Measurements from ENCODE around the gene C12orf56.
"Not testable (repeated sequence)": the region's sequence is repeated elsewhere in the genome, so short reads cannot be mapped to it uniquely, and the experiment has no call there.

The C12orf56 gene

DNA sequence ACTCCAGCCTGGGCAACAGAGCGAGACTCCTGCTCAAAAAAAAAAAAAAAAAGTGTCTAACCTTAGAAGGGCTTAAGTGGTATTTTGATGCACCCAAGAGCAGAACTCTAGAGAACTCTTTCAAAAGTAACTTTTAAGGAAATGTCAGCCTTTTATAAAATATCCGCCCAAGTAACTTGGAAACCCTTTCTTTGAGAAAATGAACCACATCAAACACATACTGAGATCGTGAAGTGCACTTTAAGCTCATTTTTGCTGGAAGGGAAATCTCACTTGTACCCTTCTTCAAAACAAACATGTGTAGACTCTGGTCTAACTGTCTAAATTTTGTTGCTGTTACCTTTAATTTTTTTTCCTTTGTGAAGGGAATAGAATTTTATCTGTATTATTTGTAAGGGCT, 5.5 kb downstream of the C12orf56 start:
- no peak for DNase-seq

DNA sequence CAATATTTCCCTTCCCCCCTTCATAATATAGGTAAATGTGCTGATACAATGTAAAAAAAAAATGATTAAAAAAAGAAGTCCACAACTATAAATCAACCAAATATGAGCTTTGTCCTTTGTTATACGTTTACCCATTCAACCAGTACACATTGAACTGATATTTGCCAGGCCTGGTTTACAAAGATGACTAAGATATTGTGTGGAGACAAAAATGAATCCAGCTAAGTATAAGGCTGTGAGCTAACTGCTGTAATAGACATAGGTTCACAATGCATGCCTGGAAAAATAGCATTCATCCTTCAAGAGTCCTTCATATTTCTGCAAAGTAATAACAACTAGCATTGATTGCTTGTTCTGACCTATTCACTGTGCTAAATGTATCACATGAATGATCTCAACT, 6.9 kb downstream of the C12orf56 start:
- DNase-seq: no peak

- no peak for DNase-seq
Observed at GRCh38 chr12:64362721-64363305, 27.7 kb downstream of the C12orf56 start.

GRCh38 chr12:64361173-64361572, 29.4 kb downstream of the C12orf56 start:
- DNase-seq: not testable (repeated sequence)

GRCh38 chr12:64356209-64356608, 34.3 kb downstream of the C12orf56 start:
- not testable (repeated sequence) for DNase-seq

- DNase-seq: no peak
Observed at GRCh38 chr12:64352181-64352580, 38.4 kb downstream of the C12orf56 start.

DNA sequence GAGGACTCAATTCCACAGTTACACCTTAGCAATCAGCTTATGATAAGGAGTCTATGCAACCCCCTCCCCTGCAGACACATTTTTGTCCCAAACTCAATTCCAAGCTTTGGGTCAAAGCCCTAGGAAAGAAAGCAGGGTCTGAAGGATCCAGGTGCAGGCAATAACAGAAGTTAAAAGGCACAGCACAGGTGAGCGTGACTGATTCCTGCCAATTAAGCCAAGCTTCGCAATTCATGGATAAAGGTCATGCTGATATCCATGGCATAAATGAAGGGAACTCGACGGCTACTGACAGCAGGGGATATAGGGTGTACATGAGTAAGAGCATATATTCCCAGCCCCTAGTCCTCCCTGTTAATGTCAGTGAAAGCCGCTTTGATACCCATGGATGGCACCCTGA, 39.3 kb downstream of the C12orf56 start:
- DNase-seq: no peak

- no peak for DNase-seq
Observed at GRCh38 chr12:64347630-64348029, 42.9 kb downstream of the C12orf56 start.

GRCh38 chr12:64344631-64345030, 45.9 kb downstream of the C12orf56 start:
- not testable (repeated sequence) for DNase-seq

- DNase-seq: not testable (repeated sequence)
Observed at GRCh38 chr12:64340546-64340945, 50.0 kb downstream of the C12orf56 start.

- no peak for DNase-seq
Observed at GRCh38 chr12:64335886-64336466, 54.6 kb downstream of the C12orf56 start.

- DNase-seq: no peak
Observed at GRCh38 chr12:64332938-64333337, 57.6 kb downstream of the C12orf56 start.

DNA sequence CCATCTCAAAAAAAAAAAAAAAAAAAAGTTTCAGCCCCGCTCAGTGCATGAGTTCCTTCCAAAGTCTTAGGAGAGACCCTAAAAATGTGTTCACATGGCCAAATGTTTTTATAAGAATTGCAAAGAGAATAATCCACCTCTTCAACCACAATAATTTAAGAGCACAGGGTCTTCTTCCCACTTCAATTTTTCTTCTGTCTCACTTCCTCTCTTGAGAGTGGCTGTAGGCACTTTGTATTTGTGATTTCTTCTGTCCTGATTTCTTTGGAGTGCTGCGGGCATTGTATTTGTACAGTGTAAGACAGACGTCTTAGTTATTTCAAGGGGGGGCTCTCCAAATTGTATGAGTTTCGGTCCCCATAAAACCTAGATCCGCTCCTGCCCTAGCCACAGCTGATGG, 58.3 kb downstream of the C12orf56 start:
- no peak for DNase-seq

DNA sequence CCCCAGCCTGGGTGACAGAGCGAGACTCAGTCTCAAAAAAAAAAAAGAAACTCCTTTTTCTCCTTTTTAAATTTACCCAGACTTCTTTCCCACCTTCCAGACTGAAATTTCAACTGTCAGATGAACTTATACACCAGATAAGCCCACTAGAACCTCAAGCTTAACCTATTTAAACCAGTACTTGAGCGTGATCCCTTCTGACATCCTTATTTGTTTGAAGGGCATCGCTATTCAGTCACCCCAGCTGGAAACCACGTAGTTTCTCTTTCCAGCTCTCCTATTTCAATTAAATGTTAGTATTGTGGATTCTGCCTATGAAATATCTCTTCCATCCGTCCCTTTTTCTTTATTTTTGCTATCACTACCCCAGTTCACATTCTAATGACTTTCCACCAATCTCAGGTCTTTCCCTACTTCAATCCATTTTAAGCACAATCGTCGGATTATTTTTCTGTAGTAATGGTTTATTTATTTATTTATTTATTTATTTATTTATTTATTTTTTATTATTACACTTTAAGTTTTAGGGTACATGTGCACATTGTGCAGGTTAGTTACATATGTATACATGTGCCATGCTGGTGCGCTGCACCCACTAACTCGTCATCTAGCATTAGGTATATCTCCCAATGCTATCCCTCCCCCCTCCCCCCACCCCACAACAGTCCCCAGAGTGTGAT, 61.4 kb downstream of the C12orf56 start:
- DNase-seq: not testable (repeated sequence)

DNA sequence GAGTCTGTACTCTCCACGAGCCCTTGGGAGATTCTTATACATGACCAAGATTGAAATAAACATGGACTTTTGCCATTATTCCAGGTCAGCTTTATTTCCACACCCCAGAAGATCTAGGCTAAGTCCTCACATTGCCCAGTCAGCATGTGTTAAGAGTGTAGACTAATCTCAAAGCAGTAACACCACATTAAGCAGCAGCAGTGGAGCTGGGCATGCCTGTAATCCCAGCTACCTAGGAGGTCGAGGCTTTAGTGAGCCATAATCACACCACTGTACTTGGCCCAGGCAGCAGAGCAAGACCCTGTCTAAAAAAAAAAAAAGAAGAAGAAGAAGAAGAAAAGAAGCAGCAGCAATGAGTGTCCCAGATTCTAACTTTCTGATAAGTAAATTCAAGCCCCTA, 65.5 kb downstream of the C12orf56 start:
- DNase-seq: no peak

GRCh38 chr12:64323476-64324225, 66.9 kb downstream of the C12orf56 start:
- DNase-seq: no peak

DNA sequence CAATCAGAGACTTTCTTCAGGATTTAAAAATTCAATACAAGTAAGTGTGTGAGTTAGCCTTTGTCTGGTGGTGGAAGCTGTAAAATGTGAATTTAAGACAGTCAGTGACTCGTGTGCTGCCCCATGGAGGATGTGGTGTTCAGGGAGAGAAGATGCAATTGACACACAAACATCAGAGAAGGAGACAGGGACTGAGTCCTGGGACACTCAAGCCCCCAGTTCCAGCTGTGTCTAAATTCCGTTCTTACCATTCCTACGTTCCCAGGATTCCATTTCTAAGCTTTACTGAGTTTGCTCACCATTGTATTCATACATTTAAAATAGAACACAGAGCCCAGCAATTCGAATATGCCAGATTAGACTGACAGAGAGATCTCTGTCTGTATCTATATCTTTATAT, 67.6 kb downstream of the C12orf56 start:
- DNase-seq: no peak

GRCh38 chr12:64320611-64321010, 69.9 kb downstream of the C12orf56 start:
- DNase-seq: no peak

DNA sequence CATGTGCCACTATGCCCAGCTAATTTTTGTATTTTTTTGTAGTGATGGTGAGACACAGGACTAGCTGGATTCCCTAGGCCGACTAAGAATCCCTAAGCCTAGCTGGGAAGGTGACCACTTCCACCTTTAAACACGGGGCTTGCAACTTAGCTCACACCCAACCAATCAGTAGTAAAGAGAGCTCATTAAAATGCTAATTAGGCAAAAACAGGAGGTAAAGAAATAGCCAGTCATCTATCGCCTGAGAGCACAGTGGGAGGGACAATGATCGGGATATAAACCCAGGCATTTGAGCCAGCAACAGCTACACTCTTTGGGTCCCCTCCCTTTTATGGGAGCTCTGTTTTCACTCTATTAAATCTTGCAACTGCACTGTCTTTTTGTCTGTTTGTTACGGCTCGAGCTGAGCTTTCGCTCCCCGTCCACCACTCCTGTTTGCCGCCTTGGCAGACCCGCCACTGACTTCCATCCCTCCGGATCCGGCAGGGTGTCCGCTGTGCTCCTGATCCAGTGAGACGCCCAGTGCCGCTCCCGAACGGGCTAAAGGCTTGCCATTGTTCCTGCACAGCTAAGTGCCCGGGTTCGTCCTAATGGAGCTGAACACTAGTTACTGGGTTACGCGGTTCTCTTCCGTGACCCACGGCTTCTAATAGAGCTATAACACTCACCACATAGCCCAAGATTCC, 70.9 kb downstream of the C12orf56 start:
- not testable (repeated sequence) for DNase-seq

DNA sequence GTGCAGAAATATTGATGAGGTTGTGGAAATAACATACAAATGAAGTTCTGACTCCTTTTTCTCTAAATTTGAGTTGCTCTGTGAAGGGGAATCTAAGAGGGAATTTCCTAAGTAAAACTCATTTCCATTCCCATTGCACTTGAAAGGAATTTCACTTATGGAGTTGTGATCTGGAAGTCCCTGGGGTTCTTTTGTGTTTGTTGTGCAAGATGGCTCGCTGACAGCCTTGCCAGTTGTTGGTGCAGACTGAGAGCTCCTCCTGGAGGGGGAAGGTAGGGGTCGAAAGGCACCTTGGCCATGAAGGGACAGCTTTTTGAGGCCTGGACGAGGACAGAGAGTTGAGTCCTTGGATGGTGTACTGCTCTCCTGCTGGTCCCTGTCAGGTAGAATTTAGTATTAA, 72.0 kb downstream of the C12orf56 start:
- DNase-seq: no peak

- no peak for DNase-seq
Observed at GRCh38 chr12:64311877-64312276, 78.7 kb downstream of the C12orf56 start.

DNA sequence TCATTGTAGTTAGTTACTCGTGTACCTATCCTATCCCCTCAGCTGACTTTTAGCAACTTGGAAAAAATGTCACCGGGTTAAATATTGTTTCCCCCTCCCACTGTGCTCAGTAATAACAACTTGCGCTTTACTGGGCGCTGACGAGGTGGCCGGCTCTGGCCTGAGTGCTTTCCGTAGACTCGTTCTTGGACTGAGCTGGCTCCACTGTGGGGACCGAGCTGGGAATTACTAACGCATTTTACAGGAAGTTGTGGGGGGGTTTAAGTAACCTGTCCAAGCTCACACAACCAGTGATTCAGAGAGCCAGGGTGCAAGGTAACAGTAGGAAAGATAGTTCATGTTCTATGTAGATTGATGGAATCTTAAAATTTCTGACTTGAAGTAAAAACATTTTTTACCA, 86.0 kb downstream of the C12orf56 start:
- no peak for DNase-seq

- no peak for DNase-seq
Observed at GRCh38 chr12:64299628-64300027, 90.9 kb downstream of the C12orf56 start.
